HG02840 (cell line): Measurements from ENCODE around the gene IQGAP3.

ENCODE experiments used
- ATAC-seq: cut with Tn5 transposase; IDR thresholded peaks from one replicate; pipeline ENCODE4 v1.9.1; 2021; ENCODE audit warnings: mild to moderate bottlenecking, moderate library complexity, moderate number of reproducible peaks; ENCODE audit not compliant: unreplicated experiment, low FRiP score

Gene IQGAP3

DNA sequence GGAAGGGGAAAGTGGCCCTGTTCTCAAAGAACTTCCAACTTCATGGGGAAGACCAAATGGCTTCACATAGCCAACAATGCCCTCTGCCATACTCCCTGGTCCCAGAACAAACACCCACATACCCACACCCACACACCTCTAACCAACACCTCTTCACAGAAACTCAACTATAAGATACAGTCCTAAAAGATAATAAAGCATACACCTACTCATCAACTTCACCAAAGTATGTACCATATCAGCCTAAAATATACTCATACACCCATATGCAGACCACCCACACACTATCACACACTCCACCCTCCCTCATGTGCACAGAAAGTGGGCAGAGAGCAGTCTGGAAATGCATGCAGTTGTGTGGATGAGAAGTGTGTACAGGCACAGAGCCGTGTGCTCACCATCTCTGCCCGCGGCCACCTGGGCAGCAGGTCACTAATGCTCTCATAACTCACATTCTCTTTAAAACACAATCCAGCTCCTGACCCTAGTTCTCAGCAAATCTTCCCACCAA, 27.7 kb downstream of the IQGAP3 start:
- no peak for ATAC-seq

DNA sequence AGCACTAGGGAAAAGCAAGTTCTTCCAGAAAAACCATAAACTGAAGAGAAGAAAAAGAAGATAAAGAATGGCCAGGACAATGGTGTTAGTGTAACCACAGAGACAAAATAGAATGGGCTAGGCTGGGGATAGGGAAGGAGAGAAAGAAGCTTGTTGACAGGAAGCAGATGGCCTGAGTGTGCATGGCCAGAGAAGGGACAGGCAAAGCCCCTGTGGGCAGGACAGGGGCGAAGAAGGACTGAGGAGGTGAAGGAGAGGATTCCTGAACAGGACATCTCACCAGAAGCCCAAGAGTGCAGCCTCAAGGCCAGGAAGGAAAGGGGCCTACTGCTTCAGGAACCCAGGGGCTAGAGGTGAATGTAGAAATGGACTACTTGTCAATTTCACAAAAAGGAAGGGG, 29.3 kb downstream of the IQGAP3 start:
- no peak for ATAC-seq

DNA sequence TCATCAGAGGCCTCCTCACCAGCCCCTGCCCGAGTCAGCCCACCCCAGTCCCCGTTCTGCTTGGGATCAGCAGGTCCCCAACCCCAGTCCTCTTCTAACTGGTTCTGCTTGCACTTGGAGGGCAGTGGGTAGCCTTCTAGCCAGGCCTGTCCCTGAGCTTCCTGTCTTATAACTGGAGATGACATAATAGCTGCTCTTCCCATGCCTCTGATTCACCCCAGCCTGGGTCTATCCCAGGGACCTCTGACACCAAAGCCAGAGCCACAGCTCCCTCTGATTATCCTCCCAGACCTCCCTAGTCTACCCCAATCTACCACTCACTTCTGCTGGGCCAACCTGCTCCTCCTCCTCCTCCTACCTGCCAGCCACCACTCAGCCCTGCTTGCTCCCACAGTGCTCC, 31.4 kb downstream of the IQGAP3 start:
- ATAC-seq, result no peak

GRCh38 chr1:156539818-156540355, 32.5 kb downstream of the IQGAP3 start:
- ATAC-seq, result no peak

- ATAC-seq, result no peak
Observed at GRCh38 chr1:156538711-156539440, 33.5 kb downstream of the IQGAP3 start.

DNA sequence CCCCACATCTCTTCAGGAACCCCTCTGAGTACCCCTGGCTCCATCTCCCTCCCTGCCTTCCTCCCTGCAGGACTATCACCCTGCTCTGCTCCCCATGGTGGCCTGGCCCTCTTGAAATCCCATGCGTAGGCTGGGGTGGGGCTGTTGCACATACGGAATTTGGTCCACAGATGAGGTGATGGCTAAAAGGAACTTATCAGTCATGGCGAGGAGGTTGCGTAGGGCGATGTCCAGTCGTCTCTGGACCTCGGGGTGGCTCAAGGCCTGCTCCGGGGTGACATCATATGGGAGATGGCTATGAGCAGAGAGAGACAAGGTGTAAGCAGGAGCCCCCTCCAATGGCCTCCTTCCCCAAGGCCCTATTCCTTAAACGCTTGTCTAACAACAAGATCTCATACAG, 35.3 kb downstream of the IQGAP3 start:
- ATAC-seq, result no peak

- ATAC-seq, result no peak
Observed at GRCh38 chr1:156534424-156535060, 37.8 kb downstream of the IQGAP3 start.

- ATAC-seq, result no peak
Observed at GRCh38 chr1:156533568-156534220, 38.7 kb downstream of the IQGAP3 start.

DNA sequence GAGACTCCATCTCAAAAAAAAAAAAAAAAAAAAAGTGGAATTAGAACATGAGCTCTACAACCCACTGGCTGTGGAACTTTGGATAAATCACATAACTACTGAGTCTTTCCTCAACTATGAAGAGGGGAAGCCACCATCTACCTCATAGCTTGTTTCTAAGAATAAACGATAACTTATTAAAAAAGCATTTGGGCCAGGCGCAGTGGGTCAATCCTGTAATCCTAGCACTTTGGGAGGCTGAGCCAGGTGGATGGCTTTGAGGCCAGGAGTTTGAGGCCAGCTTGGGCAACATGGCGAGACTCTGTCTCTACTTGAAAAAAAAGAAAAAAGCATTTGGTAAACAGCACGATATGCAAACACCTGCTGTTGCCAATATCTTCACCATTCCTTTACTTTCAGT, 40.0 kb downstream of the IQGAP3 start:
- ATAC-seq, result no peak

GRCh38 chr1:156530006-156530405, 42.4 kb downstream of the IQGAP3 start:
- ATAC-seq, result no peak

- ATAC-seq, result no peak
Observed at GRCh38 chr1:156528875-156529425, 43.4 kb downstream of the IQGAP3 start.

GRCh38 chr1:156528231-156528630, 44.1 kb downstream of the IQGAP3 start:
- ATAC-seq, result no peak

DNA sequence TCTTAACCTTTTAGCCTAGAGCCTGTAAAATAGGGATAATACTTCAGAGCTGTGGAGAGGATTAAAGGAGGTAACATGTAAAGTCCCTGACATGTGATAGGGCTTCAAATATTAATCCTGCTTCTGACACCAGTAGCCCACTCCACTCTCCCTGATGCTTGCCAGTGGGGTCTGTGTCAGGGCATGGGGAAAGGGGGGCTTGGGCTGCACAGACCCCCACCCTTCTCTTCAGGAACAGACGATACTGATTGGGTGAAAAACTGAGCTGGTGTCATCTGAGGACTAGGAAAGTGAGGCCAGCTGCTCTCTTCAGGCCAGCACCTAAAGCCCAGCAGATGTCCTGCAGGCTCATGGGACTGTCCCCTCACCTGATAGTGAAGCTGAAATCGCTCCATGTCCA, 44.8 kb downstream of the IQGAP3 start:
- ATAC-seq, result no peak

DNA sequence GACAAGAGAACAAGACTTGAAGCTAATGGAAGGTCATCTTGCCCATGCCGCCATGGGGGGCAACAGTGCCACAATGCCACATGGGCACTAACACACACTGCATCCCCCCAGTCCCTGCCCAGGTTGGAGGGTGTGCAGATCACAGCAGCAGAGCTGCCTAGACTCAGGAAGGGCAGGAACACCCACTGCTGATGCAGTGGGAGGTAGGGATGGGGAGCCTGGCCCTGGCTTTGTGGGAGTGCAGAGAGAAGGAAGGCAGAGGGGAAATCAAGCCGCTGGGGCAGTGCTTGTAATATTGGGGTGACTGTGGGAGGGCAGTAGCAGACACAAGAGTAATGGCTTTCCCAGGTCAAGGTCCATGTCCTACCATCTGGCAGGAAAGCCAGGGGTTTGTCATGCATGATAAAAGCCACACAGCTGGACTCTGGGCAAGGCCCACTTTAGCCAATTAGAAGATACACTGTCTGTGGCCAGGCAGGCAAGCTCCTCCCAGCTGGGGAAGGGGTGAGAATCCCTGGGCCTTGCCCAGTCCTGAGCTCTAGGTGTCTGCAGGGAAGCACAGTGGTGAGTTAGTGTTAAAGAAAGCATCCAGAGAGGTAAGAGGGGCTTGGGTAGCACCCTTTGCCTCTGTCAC, 46.4 kb downstream of the IQGAP3 start:
- no peak for ATAC-seq

DNA sequence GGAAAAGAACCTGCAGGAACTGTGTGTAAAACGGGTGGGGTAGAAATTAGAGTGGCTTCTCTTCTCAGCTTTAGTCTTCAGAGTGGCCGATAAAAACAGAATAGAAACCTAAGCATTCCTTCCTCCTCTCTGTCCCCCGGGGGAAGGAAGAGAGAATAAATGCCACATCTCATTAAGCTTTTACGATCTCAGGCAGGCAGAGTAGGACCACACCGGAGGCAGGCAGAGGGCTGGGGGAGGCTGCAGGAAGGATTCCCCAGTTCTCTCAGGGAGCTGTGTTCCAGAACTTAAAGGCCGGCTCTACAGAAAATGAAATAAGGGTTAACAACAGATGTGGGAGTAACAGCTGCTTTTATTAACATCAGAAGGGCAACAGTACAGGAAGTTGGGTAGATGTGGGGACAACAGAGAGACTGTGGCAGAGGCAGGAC, 47.3 kb downstream of the IQGAP3 start:
- ATAC-seq, result no peak

DNA sequence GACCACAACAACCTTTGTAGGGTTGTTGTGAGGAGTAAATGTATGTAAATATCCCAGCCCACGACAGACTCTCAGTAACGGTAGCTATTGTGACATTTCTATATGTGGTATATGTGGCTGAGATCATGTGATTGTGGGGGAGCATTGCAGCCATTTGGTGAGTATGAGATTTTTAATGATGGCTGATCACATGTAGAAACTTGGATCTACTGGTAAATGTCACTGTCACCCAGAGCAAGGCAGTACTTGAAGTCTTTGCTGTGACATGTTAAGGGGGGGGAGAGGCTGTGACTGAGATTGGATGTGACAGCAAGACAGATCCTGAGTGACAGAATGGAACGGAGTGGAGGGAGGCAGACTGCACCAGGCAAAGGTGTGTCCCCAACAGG, 47.9 kb downstream of the IQGAP3 start:
- no peak for ATAC-seq

GRCh38 chr1:156523801-156524480, 48.4 kb downstream of the IQGAP3 start:
- ATAC-seq, result no peak

- no peak for ATAC-seq
Observed at GRCh38 chr1:156522443-156522970, 49.9 kb downstream of the IQGAP3 start.

DNA sequence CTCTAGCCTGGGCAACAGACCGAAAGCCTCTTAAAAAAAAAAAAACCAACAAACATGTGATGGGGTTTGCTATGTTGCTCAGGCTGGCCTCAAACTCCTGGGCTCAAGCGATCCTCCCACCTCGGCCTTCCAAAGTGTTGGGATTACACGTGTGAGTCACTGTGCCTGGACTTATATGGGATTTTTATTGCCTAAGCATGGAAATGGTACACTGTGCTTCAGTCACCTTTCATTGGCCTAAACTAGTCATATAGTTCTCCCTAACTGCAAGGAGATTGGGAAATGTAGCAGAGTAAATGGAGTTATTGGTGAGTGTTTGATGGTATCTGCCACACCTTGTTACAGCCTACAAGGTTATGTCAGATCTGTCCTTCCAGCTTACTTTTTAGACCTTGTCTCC, 54.6 kb downstream of the IQGAP3 start:
- ATAC-seq, result no peak

DNA sequence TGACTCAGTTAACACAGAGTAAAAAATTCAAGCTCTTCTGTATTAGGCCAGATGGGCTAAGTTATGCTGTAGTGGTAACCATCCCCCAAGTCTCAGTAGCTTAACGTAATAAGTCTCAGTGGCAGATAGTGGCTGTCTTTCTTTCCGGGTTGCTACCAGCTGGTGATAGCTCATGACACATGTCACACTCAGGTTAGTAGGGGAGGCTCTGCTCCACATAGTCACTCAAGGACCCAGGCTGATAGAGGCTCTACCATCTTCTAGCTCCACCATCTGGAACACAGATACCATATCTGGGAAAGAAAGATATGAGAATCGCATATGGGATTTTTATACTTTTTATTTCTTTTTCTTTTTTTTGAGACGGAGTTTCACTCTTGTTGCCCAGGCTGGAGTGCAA, 55.5 kb downstream of the IQGAP3 start:
- no peak for ATAC-seq
